ENCODE results near the gene CENPT. TPM values are rescaled to one million over a fixed set of nuclear protein-coding genes. Genes with fewer than 3 reads are reported as not detected.

CENPT gene
- total and polyA plus RNA-seq, 2 of the 13 experiments (the other 11 are each of a cell fraction or from before 2014, with no cell fraction given) = 40.9 to 43.3 TPM

DNA sequence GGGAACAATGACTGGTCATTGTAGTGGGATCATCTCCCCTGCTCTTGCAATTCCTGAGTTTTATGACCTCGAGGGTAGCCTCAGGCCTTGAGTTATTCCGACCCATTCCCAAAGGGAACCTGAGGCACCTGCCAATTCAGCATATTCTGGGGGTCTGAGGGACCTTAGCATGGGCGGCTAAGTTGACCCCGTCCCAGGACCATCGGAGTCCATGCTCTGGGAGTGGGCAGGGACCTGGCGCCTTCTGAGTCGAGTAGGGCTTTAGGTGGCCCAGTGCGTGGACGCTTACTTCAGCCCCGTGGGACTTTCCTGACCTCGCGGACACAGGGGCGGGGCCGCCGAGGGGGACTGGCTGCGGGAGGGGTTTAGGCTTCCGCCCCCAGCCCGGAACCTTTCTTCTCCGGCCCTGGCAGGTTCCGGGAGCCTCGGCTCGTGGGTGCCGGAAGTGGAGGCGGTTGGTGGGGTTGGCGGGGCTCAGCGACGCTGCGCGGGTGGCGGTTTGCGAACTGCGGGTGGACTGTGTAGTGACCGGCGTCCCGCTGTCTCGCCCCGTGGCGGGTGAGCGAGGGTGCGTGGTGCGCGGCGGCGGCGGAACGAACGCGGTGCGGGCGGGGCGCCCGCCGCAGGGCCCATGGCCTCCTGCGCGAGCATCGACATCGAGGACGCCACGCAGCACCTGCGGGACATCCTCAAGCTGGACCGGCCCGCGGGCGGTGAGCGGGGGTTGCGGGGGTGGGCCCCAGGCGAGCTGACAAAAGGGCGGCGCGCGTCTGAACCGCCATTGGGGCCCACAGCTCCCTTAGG lies 25.3 kb upstream of the CENPT start, which contains the start of gene EDC4 (continued):
- TF ChIP-seq ZNF704 (CRISPR knock-in tag; IDR thresholded peaks at IDR 0.05; ENCODE audit: borderline replicate concordance) (peak; percentile 71; the same call in 1 of the 2 replicates), AKAP8 (CRISPR knock-in tag; IDR thresholded peaks at IDR 0.05) (peak; percentile 99), ZNF430 (CRISPR knock-in tag; IDR thresholded peaks at IDR 0.05) (peak; percentile 93), ZFX (CRISPR knock-in tag; IDR thresholded peaks at IDR 0.05; ENCODE audit: low read depth) (peak; percentile 92), GMEB1 (CRISPR knock-in tag; IDR thresholded peaks at IDR 0.05; ENCODE audit: borderline replicate concordance) (peak; percentile 80), SRSF1 (optimal IDR thresholded peaks at IDR 0.05; ENCODE audit: low read depth, low read length) (peak; percentile 96), ARHGAP35 (CRISPR knock-in tag; IDR thresholded peaks at IDR 0.05; ENCODE audit: borderline replicate concordance) (peak; percentile 92), MAFG (CRISPR knock-in tag; IDR thresholded peaks at IDR 0.05) (no peak), ARID2 (CRISPR knock-in tag; IDR thresholded peaks at IDR 0.05; ENCODE audit: borderline replicate concordance) (no peak), NCOA1 (CRISPR knock-in tag; IDR thresholded peaks at IDR 0.05) (peak; percentile 94), ZSCAN30 (CRISPR knock-in tag; IDR thresholded peaks at IDR 0.05) (peak; percentile 85; the same call in 1 of the 2 replicates), ZNF790 (CRISPR knock-in tag; IDR thresholded peaks at IDR 0.05; ENCODE audit: borderline replicate concordance) (0 out of 2 replicates have a peak, but pooled peaks have one; percentile 27), ZNF296 (CRISPR knock-in tag; conservative IDR thresholded peaks at IDR 0.05) (no peak), ZNF768 (CRISPR knock-in tag; IDR thresholded peaks at IDR 0.05) (peak; percentile 89; the same call in 1 of the 2 replicates), FOXC1 (CRISPR knock-in tag; IDR thresholded peaks at IDR 0.05; ENCODE audit: borderline replicate concordance) (peak; percentile 98)
- TF ChIP-seq, protein P1, sequence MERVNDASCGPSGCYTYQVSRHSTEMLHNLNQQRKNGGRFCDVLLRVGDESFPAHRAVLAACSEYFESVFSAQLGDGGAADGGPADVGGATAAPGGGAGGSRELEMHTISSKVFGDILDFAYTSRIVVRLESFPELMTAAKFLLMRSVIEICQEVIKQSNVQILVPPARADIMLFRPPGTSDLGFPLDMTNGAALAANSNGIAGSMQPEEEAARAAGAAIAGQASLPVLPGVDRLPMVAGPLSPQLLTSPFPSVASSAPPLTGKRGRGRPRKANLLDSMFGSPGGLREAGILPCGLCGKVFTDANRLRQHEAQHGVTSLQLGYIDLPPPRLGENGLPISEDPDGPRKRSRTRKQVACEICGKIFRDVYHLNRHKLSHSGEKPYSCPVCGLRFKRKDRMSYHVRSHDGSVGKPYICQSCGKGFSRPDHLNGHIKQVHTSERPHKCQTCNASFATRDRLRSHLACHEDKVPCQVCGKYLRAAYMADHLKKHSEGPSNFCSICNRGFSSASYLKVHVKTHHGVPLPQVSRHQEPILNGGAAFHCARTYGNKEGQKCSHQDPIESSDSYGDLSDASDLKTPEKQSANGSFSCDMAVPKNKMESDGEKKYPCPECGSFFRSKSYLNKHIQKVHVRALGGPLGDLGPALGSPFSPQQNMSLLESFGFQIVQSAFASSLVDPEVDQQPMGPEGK (CRISPR knock-in tag; IDR thresholded peaks at IDR 0.05) = peak; percentile 99
- TF ChIP-seq, protein P2, sequence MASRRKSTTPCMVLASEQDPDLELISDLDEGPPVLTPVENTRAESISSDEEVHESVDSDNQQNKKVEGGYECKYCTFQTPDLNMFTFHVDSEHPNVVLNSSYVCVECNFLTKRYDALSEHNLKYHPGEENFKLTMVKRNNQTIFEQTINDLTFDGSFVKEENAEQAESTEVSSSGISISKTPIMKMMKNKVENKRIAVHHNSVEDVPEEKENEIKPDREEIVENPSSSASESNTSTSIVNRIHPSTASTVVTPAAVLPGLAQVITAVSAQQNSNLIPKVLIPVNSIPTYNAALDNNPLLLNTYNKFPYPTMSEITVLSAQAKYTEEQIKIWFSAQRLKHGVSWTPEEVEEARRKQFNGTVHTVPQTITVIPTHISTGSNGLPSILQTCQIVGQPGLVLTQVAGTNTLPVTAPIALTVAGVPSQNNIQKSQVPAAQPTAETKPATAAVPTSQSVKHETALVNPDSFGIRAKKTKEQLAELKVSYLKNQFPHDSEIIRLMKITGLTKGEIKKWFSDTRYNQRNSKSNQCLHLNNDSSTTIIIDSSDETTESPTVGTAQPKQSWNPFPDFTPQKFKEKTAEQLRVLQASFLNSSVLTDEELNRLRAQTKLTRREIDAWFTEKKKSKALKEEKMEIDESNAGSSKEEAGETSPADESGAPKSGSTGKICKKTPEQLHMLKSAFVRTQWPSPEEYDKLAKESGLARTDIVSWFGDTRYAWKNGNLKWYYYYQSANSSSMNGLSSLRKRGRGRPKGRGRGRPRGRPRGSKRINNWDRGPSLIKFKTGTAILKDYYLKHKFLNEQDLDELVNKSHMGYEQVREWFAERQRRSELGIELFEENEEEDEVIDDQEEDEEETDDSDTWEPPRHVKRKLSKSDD (CRISPR knock-in tag; IDR thresholded peaks at IDR 0.05; ENCODE audit: low read depth) = 0 out of 2 replicates have a peak, but pooled peaks have one; percentile 68
- TF ChIP-seq, protein P3, sequence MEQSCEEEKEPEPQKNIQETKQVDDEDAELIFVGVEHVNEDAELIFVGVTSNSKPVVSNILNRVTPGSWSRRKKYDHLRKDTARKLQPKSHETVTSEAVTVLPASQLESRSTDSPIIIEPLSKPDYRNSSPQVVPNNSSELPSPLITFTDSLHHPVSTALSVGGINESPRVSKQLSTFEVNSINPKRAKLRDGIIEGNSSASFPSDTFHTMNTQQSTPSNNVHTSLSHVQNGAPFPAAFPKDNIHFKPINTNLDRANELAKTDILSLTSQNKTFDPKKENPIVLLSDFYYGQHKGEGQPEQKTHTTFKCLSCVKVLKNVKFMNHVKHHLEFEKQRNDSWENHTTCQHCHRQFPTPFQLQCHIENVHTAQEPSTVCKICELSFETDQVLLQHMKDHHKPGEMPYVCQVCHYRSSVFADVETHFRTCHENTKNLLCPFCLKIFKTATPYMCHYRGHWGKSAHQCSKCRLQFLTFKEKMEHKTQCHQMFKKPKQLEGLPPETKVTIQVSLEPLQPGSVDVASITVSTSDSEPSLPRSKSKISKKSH (CRISPR knock-in tag; IDR thresholded peaks at IDR 0.05; ENCODE audit: borderline replicate concordance) = peak; percentile 37; the same call in 1 of the 2 replicates
